ENCODE measurements around the gene MIS18A.
"Not testable (repeated sequence)": the region's sequence is repeated elsewhere in the genome, so short reads cannot be mapped to it uniquely, and the experiment has no call there.

MIS18A gene

GRCh38 chr21:32270748-32271147 is 8.1 kb downstream of the MIS18A start:
- no peak overlapping the region for H3K23ac ChIP-seq (ENCODE audit: low read depth, low read length, poor library complexity)
- no peak overlapping the region for H4K91ac ChIP-seq (ENCODE audit: low read depth, low read length, poor library complexity)
- no peak overlapping the region for H2BK12ac ChIP-seq (ENCODE audit: low read length)
- no peaks in the 10 kb centered on the region for H3K4me1 ChIP-seq (ENCODE audit: control insufficient read depth in 2 of 2, insufficient read depth in 1 of 2, low read depth in 1 of 2, low read length in 2 of 2)
- DNase-seq (ENCODE audit: low spot score) = no peak
- no peak overlapping the region for H2BK15ac ChIP-seq (ENCODE audit: low read length)
- no peak overlapping the region for H3K4me3 ChIP-seq (ENCODE audit: low read length in 2 of 2)
- H2AK5ac ChIP-seq (ENCODE audit: low read depth, low read length) = no peak overlapping the region
- no peak overlapping the region for H2BK5ac ChIP-seq (ENCODE audit: low read length)
- H3K9ac ChIP-seq (ENCODE audit: low read depth, low read length, poor library complexity) = no peak overlapping the region
- no peak overlapping the region for H2BK120ac ChIP-seq (ENCODE audit: low read depth, low read length)
- peaks cover 23 to 88% of the 10 kb centered on the region in 2 donors for H3K36me3 ChIP-seq (replicated peaks in 1 of 2; ENCODE audit: control insufficient read depth in 2 of 2, insufficient read depth in 2 of 2, low read length in 2 of 2)
- H3K14ac ChIP-seq (ENCODE audit: low read length) = no peak overlapping the region
- no peak overlapping the region for H3K18ac ChIP-seq (ENCODE audit: low read length)
- H3K27me3 ChIP-seq (ENCODE audit: control insufficient read depth in 3 of 3, insufficient read depth in 3 of 3, low read depth in 1 of 3, low read length in 3 of 3) = no peaks in the 10 kb centered on the region
- no peaks in the 10 kb centered on the region for H3K79me1 ChIP-seq (ENCODE audit: low read depth, low read length)
- H2AFZ ChIP-seq (ENCODE audit: low read length) = no peak overlapping the region
- no peak overlapping the region for H3K27ac ChIP-seq (replicated peaks; ENCODE audit: low read length)
- no peak overlapping the region for H4K8ac ChIP-seq (ENCODE audit: low read depth, low read length)
- peaks cover 0 to 2% of the 10 kb centered on the region in 2 donors for H3K9me3 ChIP-seq (replicated peaks in 1 of 2; ENCODE audit: control insufficient read depth in 2 of 2, insufficient read depth in 1 of 2, low read depth in 1 of 2, low read length in 2 of 2)
- H3K4ac ChIP-seq (ENCODE audit: low read length) = no peak overlapping the region
- H3K4me2 ChIP-seq (ENCODE audit: insufficient read depth, low read length, poor library complexity, severe bottlenecking) = no peak overlapping the region
- WGBS, 2 donors (ENCODE audit: extremely low coverage in 2 of 2, insufficient read length in 2 of 2, insufficient replicate concordance in 1 of 2) = no CpG with 5 or more reads among the region's 4 CpGs

GRCh38 chr21:32265321-32265720 is 13.5 kb downstream of the MIS18A start:
- H3K9me3 ChIP-seq (replicated peaks in 1 of 2; ENCODE audit: control insufficient read depth in 2 of 2, insufficient read depth in 1 of 2, low read depth in 1 of 2, low read length in 2 of 2); H3K4me3 ChIP-seq (ENCODE audit: low read length in 2 of 2); H3K79me1 ChIP-seq (ENCODE audit: low read depth, low read length); H2AK5ac ChIP-seq (ENCODE audit: low read depth, low read length); H3K4me1 ChIP-seq (ENCODE audit: control insufficient read depth in 2 of 2, insufficient read depth in 1 of 2, low read depth in 1 of 2, low read length in 2 of 2); H2BK12ac ChIP-seq (ENCODE audit: low read length); H3K27ac ChIP-seq (replicated peaks; ENCODE audit: low read length); H2BK5ac ChIP-seq (ENCODE audit: low read length); H3K9ac ChIP-seq (ENCODE audit: low read depth, low read length, poor library complexity); H2AFZ ChIP-seq (ENCODE audit: low read length); H3K4me2 ChIP-seq (ENCODE audit: insufficient read depth, low read length, poor library complexity, severe bottlenecking); H4K91ac ChIP-seq (ENCODE audit: low read depth, low read length, poor library complexity); H3K4ac ChIP-seq (ENCODE audit: low read length); H3K27me3 ChIP-seq (ENCODE audit: control insufficient read depth in 3 of 3, insufficient read depth in 3 of 3, low read depth in 1 of 3, low read length in 3 of 3); H3K18ac ChIP-seq (ENCODE audit: low read length); H3K23ac ChIP-seq (ENCODE audit: low read depth, low read length, poor library complexity); H2BK120ac ChIP-seq (ENCODE audit: low read depth, low read length); H3K14ac ChIP-seq (ENCODE audit: low read length); H4K8ac ChIP-seq (ENCODE audit: low read depth, low read length); H2BK15ac ChIP-seq (ENCODE audit: low read length); DNase-seq (ENCODE audit: low spot score): not testable (repeated sequence)
- WGBS, 2 donors (ENCODE audit: extremely low coverage in 2 of 2, insufficient read length in 2 of 2, insufficient replicate concordance in 1 of 2) = no CpG with 5 or more reads among the region's 23 CpGs
- peaks cover 16 to 38% of the 10 kb centered on the region in 2 donors for H3K36me3 ChIP-seq (replicated peaks in 1 of 2; ENCODE audit: control insufficient read depth in 2 of 2, insufficient read depth in 2 of 2, low read length in 2 of 2)

GRCh38 chr21:32261929-32262328 is 16.9 kb downstream of the MIS18A start:
- no peak overlapping the region for H2AFZ ChIP-seq (ENCODE audit: low read length)
- no CpG with 5 or more reads among the region's 5 CpGs for WGBS, 2 donors (ENCODE audit: extremely low coverage in 2 of 2, insufficient read length in 2 of 2, insufficient replicate concordance in 1 of 2)
- no peak overlapping the region for H3K27ac ChIP-seq (replicated peaks; ENCODE audit: low read length)

GRCh38 chr21:32260130-32260529 is 18.7 kb downstream of the MIS18A start:
- H2BK5ac ChIP-seq (ENCODE audit: low read length) = no peak overlapping the region
- no CpG with 5 or more reads among the region's 2 CpGs for WGBS, 2 donors (ENCODE audit: extremely low coverage in 2 of 2, insufficient read length in 2 of 2, insufficient replicate concordance in 1 of 2)

More at GRCh38 chr21:32261929-32262328, 16.9 kb downstream of the MIS18A start:
- Histone ChIP-seq H3K18ac (ENCODE audit: low read length) (no peak overlapping the region), H4K8ac (ENCODE audit: low read depth, low read length) (no peak overlapping the region), H2AK5ac (ENCODE audit: low read depth, low read length) (no peak overlapping the region), H3K9me3 (replicated peaks in 1 of 2; ENCODE audit: control insufficient read depth in 2 of 2, insufficient read depth in 1 of 2, low read depth in 1 of 2, low read length in 2 of 2) (peaks cover 0 to 1% of the 10 kb centered on the region in 2 donors), H4K91ac (ENCODE audit: low read depth, low read length, poor library complexity) (no peak overlapping the region), H3K36me3 (replicated peaks in 1 of 2; ENCODE audit: control insufficient read depth in 2 of 2, insufficient read depth in 2 of 2, low read length in 2 of 2) (peaks cover 3 to 4% of the 10 kb centered on the region in 2 donors), H2BK15ac (ENCODE audit: low read length) (no peak overlapping the region), H3K4me3 (ENCODE audit: low read length in 2 of 2) (no peak overlapping the region), H3K14ac (ENCODE audit: low read length) (no peak overlapping the region), H2BK5ac (ENCODE audit: low read length) (no peak overlapping the region), H3K27me3 (ENCODE audit: control insufficient read depth in 3 of 3, insufficient read depth in 3 of 3, low read depth in 1 of 3, low read length in 3 of 3) (no peaks in the 10 kb centered on the region), H2BK12ac (ENCODE audit: low read length) (no peak overlapping the region), H3K4ac (ENCODE audit: low read length) (no peak overlapping the region), H2BK120ac (ENCODE audit: low read depth, low read length) (no peak overlapping the region), H3K4me2 (ENCODE audit: insufficient read depth, low read length, poor library complexity, severe bottlenecking) (no peak overlapping the region), H3K79me1 (ENCODE audit: low read depth, low read length) (no peaks in the 10 kb centered on the region), H3K9ac (ENCODE audit: low read depth, low read length, poor library complexity) (no peak overlapping the region), H3K4me1 (ENCODE audit: control insufficient read depth in 2 of 2, insufficient read depth in 1 of 2, low read depth in 1 of 2, low read length in 2 of 2) (peaks cover 0 to 1% of the 10 kb centered on the region in 2 donors), H3K23ac (ENCODE audit: low read depth, low read length, poor library complexity) (no peak overlapping the region)
- DNase-seq (ENCODE audit: low spot score) = no peak

More at GRCh38 chr21:32260130-32260529, 18.7 kb downstream of the MIS18A start:
- Histone ChIP-seq H3K23ac (ENCODE audit: low read depth, low read length, poor library complexity) (no peak overlapping the region), H3K79me1 (ENCODE audit: low read depth, low read length) (no peaks in the 10 kb centered on the region), H2BK12ac (ENCODE audit: low read length) (no peak overlapping the region), H3K18ac (ENCODE audit: low read length) (no peak overlapping the region), H3K4me2 (ENCODE audit: insufficient read depth, low read length, poor library complexity, severe bottlenecking) (no peak overlapping the region), H3K4me3 (ENCODE audit: low read length in 2 of 2) (no peak overlapping the region), H2AK5ac (ENCODE audit: low read depth, low read length) (no peak overlapping the region), H3K27me3 (ENCODE audit: control insufficient read depth in 3 of 3, insufficient read depth in 3 of 3, low read depth in 1 of 3, low read length in 3 of 3) (no peaks in the 10 kb centered on the region), H3K14ac (ENCODE audit: low read length) (no peak overlapping the region), H3K9ac (ENCODE audit: low read depth, low read length, poor library complexity) (no peak overlapping the region), H3K4me1 (ENCODE audit: control insufficient read depth in 2 of 2, insufficient read depth in 1 of 2, low read depth in 1 of 2, low read length in 2 of 2) (peaks cover 1 to 8% of the 10 kb centered on the region in 2 donors), H2BK15ac (ENCODE audit: low read length) (no peak overlapping the region), H4K8ac (ENCODE audit: low read depth, low read length) (no peak overlapping the region), H4K91ac (ENCODE audit: low read depth, low read length, poor library complexity) (no peak overlapping the region), H2AFZ (ENCODE audit: low read length) (no peak overlapping the region), H2BK120ac (ENCODE audit: low read depth, low read length) (no peak overlapping the region), H3K27ac (replicated peaks; ENCODE audit: low read length) (no peak overlapping the region), H3K36me3 (replicated peaks in 1 of 2; ENCODE audit: control insufficient read depth in 2 of 2, insufficient read depth in 2 of 2, low read length in 2 of 2) (no peaks in the 10 kb centered on the region), H3K4ac (ENCODE audit: low read length) (no peak overlapping the region), H3K9me3 (replicated peaks in 1 of 2; ENCODE audit: control insufficient read depth in 2 of 2, insufficient read depth in 1 of 2, low read depth in 1 of 2, low read length in 2 of 2) (no peaks in the 10 kb centered on the region)
- no peak for DNase-seq (ENCODE audit: low spot score)

Measured in neuronal stem cell (in vitro differentiated cells).